Testis (tissue), 2 donors: ENCODE measurements around the gene ABCB8.

Experiments used
- POLR2A ChIP-seq: fragments of 450-650 bp; IDR thresholded peaks from one replicate; pipeline ENCODE4 v1.6.1; 2017; ENCODE audit warnings: antibody characterized with exemption, mild to moderate bottlenecking, moderate library complexity
- TF ChIP-seq, protein P1 (sequence below), 3 experiments: fragments of 450-650 bp in 2 of 3; fragments of 200-600 bp in 1 of 3; sonication (generic) in 1 of 3; IDR thresholded peaks; one replicate each; pipeline ENCODE4 v1.5.1; 2016 to 2019; ENCODE audit warnings: antibody characterized with exemption in 3 of 3, mild to moderate bottlenecking in 2 of 3, moderate library complexity in 1 of 3

DNA sequence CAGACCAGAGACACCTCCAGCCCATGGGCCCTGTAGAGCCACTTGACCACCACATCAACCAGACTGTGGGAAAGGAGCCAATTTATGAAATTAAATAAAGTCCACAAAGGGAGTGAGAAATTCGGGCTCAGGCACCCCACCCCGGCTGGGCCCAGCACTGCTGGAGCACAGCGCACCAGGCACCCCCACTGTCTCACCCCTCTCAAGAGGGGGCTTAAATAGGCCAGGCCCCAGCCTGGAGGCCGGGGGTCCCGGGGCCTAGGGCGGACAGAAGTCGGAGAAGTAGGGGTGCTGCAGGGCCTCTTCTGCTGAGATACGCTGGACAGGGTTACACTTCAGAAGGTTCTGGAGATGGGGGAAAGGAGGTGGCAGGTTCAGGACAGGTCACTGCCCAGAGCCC lies 25.5 kb downstream of the ABCB8 start:
- no peak for TF ChIP-seq POLR2A
- TF ChIP-seq, protein P1, sequence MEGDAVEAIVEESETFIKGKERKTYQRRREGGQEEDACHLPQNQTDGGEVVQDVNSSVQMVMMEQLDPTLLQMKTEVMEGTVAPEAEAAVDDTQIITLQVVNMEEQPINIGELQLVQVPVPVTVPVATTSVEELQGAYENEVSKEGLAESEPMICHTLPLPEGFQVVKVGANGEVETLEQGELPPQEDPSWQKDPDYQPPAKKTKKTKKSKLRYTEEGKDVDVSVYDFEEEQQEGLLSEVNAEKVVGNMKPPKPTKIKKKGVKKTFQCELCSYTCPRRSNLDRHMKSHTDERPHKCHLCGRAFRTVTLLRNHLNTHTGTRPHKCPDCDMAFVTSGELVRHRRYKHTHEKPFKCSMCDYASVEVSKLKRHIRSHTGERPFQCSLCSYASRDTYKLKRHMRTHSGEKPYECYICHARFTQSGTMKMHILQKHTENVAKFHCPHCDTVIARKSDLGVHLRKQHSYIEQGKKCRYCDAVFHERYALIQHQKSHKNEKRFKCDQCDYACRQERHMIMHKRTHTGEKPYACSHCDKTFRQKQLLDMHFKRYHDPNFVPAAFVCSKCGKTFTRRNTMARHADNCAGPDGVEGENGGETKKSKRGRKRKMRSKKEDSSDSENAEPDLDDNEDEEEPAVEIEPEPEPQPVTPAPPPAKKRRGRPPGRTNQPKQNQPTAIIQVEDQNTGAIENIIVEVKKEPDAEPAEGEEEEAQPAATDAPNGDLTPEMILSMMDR (IDR thresholded peaks at IDR 0.05) = no peak
